HCT116 (cell line): Measurements from ENCODE around the gene IGIP. TPM values are rescaled to one million over a fixed set of nuclear protein-coding genes. Genes with fewer than 3 reads are reported as not detected.

Experiments
- ATAC-seq: fragments of 200-7000 bp; cut with Tn5 transposase; 2 replicates; pipeline ENCODE4 v1.9.1; 2020; ENCODE audit warnings: mild to moderate bottlenecking, moderate library complexity
- BruUV-seq: library from RNA; stranded (reverse); fragments of 400-500 nt; replicated peaks from 2 replicates; lab custom pipeline; 2021; lab: Mats Ljungman, UMichigan
- CTCF ChIA-PET: fragments of 300-600 bp; sonication (Branson Sonifier 250); formaldehyde crosslinking; loops from one replicate; lab custom pipeline; 2021; ENCODE audit warnings: antibody characterized with exemption; lab: Charles Lee
- POLR2A ChIA-PET: fragments of 300-600, 350-600 bp; sonication (Branson Sonifier 250); formaldehyde crosslinking; loops from one replicate; lab custom pipeline; 2021; ENCODE audit warnings: antibody characterized with exemption; lab: Charles Lee
- RAD21 ChIA-PET, 2 experiments: fragments of 300-600 bp; sonication (Branson Sonifier 250); formaldehyde crosslinking; loops; one replicate each; lab custom pipeline; 2023; ENCODE audit warnings: low total read pairs in 2 of 2; ENCODE audit not compliant: uncharacterized antibody in 2 of 2, unreplicated experiment in 2 of 2, low non-redundant PET in 1 of 2; lab: Charles Lee
- DNase-seq: peaks from one replicate; pipeline ENCODE4 v3.0.0-alpha.2; 2010; ENCODE audit warnings: low read depth, low spot score
- H2AFZ ChIP-seq: fragments of 200-600 bp; shearing (Covaris generic), sonication (generic); 2 replicates; pipeline ENCODE4 v1.6.1; 2017; ENCODE audit warnings: low read depth, mixed run types, mixed read lengths, antibody characterized with exemption, low read length; ENCODE audit not compliant: poor library complexity, severe bottlenecking
- H3K27ac ChIP-seq: 2 replicates; pipeline ENCODE4 v1.5.1; 2012; ENCODE audit warnings: low read depth, low read length
- H3K27me3 ChIP-seq: fragments of 200-600 bp; sonication (generic); 2 replicates; pipeline ENCODE4 v1.6.1; 2016; ENCODE audit warnings: mixed run types, low read length, mixed read lengths; ENCODE audit not compliant: insufficient read depth
- H3K36me3 ChIP-seq, 2 experiments: fragments of 200-500 bp in 1 of 2; fragments of 200-600 bp in 1 of 2; sonication (Bioruptor generic) in 1 of 2; sonication (generic) in 1 of 2; 2 replicates each; pipeline versions ENCODE4 v1.5.1 to v1.6.1; 2014 to 2016; ENCODE audit warnings: low read length in 2 of 2, inconsistent platforms in 1 of 2, mixed read lengths in 1 of 2, mixed run types in 1 of 2; ENCODE audit not compliant: insufficient read depth in 2 of 2, control insufficient read depth in 1 of 2
- H3K4me1 ChIP-seq, 2 experiments: fragments of 200-600 bp in 1 of 2; sonication (generic) in 1 of 2; 2 replicates each; pipeline versions ENCODE4 v1.5.1 to v1.6.1; 2012 to 2017; ENCODE audit warnings: low read length in 2 of 2, inconsistent platforms in 1 of 2, mild to moderate bottlenecking in 1 of 2, mixed read lengths in 1 of 2, mixed run types in 1 of 2, moderate library complexity in 1 of 2; ENCODE audit not compliant: insufficient read depth in 2 of 2, control insufficient read depth in 1 of 2
- H3K4me2 ChIP-seq: fragments of 200-600 bp; sonication (generic); 2 replicates; pipeline ENCODE4 v1.6.1; 2017; ENCODE audit warnings: mixed run types, low read length, mixed read lengths
- H3K4me3 ChIP-seq, 2 experiments: fragments of 200-600 bp in 1 of 2; sonication (generic) in 1 of 2; replicated peaks in 1 of 2; 2 replicates each; pipeline ENCODE4 v1.5.1; 2011 to 2016; ENCODE audit warnings: low read length in 2 of 2, control low read depth in 1 of 2, low read depth in 1 of 2, mild to moderate bottlenecking in 1 of 2, mixed read lengths in 1 of 2, mixed run types in 1 of 2
- H3K79me2 ChIP-seq: fragments of 200-600 bp; sonication (generic); 2 replicates; pipeline ENCODE4 v1.6.1; 2017; ENCODE audit warnings: mild to moderate bottlenecking, mixed run types, low read length, moderate library complexity, mixed read lengths; ENCODE audit not compliant: insufficient read depth
- H3K9ac ChIP-seq: fragments of 200-600 bp; sonication (generic); 2 replicates; pipeline ENCODE4 v1.6.1; 2016; ENCODE audit warnings: low read length, mixed read lengths
- H3K9me2 ChIP-seq: fragments of 200-600 bp; sonication (generic), shearing (Covaris generic); 2 replicates; pipeline ENCODE4 v1.6.1; 2017; ENCODE audit warnings: mixed run types, mild to moderate bottlenecking, moderate library complexity; ENCODE audit not compliant: insufficient read depth
- H3K9me3 ChIP-seq, 2 experiments: fragments of 200-500 bp in 1 of 2; fragments of 200-600 bp in 1 of 2; sonication (Bioruptor generic) in 1 of 2; sonication (generic) in 1 of 2; 2 replicates each; pipeline ENCODE4 v1.6.1; 2014 to 2017; ENCODE audit warnings: low read length in 2 of 2, mixed read lengths in 2 of 2, inconsistent platforms in 1 of 2, low read depth in 1 of 2, mild to moderate bottlenecking in 1 of 2, mixed run types in 1 of 2, moderate library complexity in 1 of 2; ENCODE audit not compliant: control insufficient read depth in 1 of 2, insufficient read depth in 1 of 2
- H4K20me1 ChIP-seq: fragments of 200-600 bp; sonication (generic), shearing (Covaris generic); 2 replicates; pipeline ENCODE4 v1.6.1; 2017; ENCODE audit warnings: mixed run types, mild to moderate bottlenecking, moderate library complexity; ENCODE audit not compliant: insufficient read depth
- ATF3 ChIP-seq: IDR thresholded peaks from 2 replicates; pipeline ENCODE4 v1.6.1; 2012
- CTCF ChIP-seq, 3 experiments: fragments of 200-600 bp in 1 of 3; sonication (generic) in 1 of 3; IDR thresholded peaks in 2 of 3; conservative IDR thresholded peaks in 1 of 3; 2 replicates each; pipeline ENCODE4 v1.5.1; 2012 to 2017; ENCODE audit warnings: low read depth in 2 of 3, low read length in 2 of 3, antibody characterized with exemption in 1 of 3, borderline replicate concordance in 1 of 3, control low read depth in 1 of 3, mild to moderate bottlenecking in 1 of 3, mixed read lengths in 1 of 3, mixed run types in 1 of 3, moderate library complexity in 1 of 3; ENCODE audit not compliant: insufficient read depth in 1 of 3
- EGR1 ChIP-seq: IDR thresholded peaks from 2 replicates; pipeline ENCODE4 v1.6.1; 2012; ENCODE audit warnings: low read depth
- ELF1 ChIP-seq: IDR thresholded peaks from 2 replicates; pipeline ENCODE4 v1.6.1; 2012; ENCODE audit warnings: low read depth, borderline replicate concordance
- EZH2 ChIP-seq: fragments of 200-600 bp; sonication (generic); IDR thresholded peaks from 2 replicates; pipeline ENCODE4 v1.6.1; 2017; ENCODE audit warnings: antibody characterized with exemption, mixed run types
- EZH2phosphoT487 ChIP-seq: fragments of 200-600 bp; IDR thresholded peaks from 2 replicates; pipeline ENCODE4 v1.6.1; 2018; ENCODE audit warnings: antibody characterized with exemption, borderline replicate concordance
- FOSL1 ChIP-seq: IDR thresholded peaks from 2 replicates; pipeline ENCODE4 v1.6.1; 2012; ENCODE audit warnings: low read depth
- MAX ChIP-seq: IDR thresholded peaks from 2 replicates; pipeline ENCODE4 v1.6.1; 2012
- POLR2AphosphoS5 ChIP-seq: IDR thresholded peaks from 2 replicates; pipeline ENCODE4 v1.6.1; 2011; ENCODE audit warnings: mild to moderate bottlenecking, low read depth, low read length, moderate library complexity
- RAD21 ChIP-seq: IDR thresholded peaks from 2 replicates; pipeline ENCODE4 v1.6.1; 2012; ENCODE audit warnings: low read depth, mild to moderate bottlenecking
- REST ChIP-seq: IDR thresholded peaks from 2 replicates; pipeline ENCODE4 v1.6.1; 2012; ENCODE audit warnings: low read depth
- SP1 ChIP-seq: IDR thresholded peaks from 2 replicates; pipeline ENCODE4 v1.6.1; 2012; ENCODE audit warnings: low read depth
- SRF ChIP-seq: IDR thresholded peaks from 2 replicates; pipeline ENCODE4 v1.6.1; 2012; ENCODE audit warnings: low read depth
- TCF7L2 ChIP-seq: IDR thresholded peaks from 2 replicates; pipeline ENCODE4 v1.7.0; 2011; ENCODE audit warnings: borderline replicate concordance, inconsistent platforms; ENCODE audit not compliant: insufficient read depth, insufficient read length; ENCODE audit errors: extremely low read depth
- YY1 ChIP-seq: IDR thresholded peaks from 2 replicates; pipeline ENCODE4 v1.6.1; 2011; ENCODE audit warnings: low read length, low read depth, moderate library complexity, mild to moderate bottlenecking; ENCODE audit not compliant: insufficient replicate concordance; ENCODE audit errors: extremely low read depth
- ZBTB33 ChIP-seq: IDR thresholded peaks from 2 replicates; pipeline ENCODE4 v1.6.1; 2011; ENCODE audit warnings: mild to moderate bottlenecking, low read length, moderate library complexity; ENCODE audit not compliant: insufficient replicate concordance; ENCODE audit errors: extremely low read depth
- ZNF274 ChIP-seq: fragments of 200-500 bp; sonication (Bioruptor generic); IDR thresholded peaks from 2 replicates; pipeline ENCODE4 v1.6.1; 2014; ENCODE audit warnings: mild to moderate bottlenecking, low read depth, low read length, inconsistent platforms
- intact Hi-C: fragments of 100-400 bp; cut with micrococcal nuclease; formaldehyde crosslinking; loops from 2 replicates; pipeline ENCODE4 v1.10.0; 2022
- total RNA-seq: library from RNA; stranded (reverse); gene quantifications from one replicate; pipeline ENCODE4 v1.2.1, GENCODE V29; 2021; ENCODE audit not compliant: unreplicated experiment

IGIP gene
- total RNA-seq, 1 experiment from 2014 or later, result 5.2 TPM

GRCh38 chr5:140151144-140152021, 25.6 kb downstream of the IGIP start:
- ChIA-PET RAD21 (no interaction called here), CTCF (no interaction called here), POLR2A (no interaction called here)
- TF ChIP-seq EZH2 (no peak), ATF3 (no peak), ZBTB33 (no peak), POLR2AphosphoS5 (no peak), REST (no peak), TCF7L2 (no peak), EZH2phosphoT487 (no peak), CTCF (IDR thresholded peaks at IDR 0.05 in 2 of 3, conservative IDR thresholded peaks at IDR 0.05 in 1 of 3; ENCODE audit: borderline replicate concordance in 1 of 3, insufficient read depth in 1 of 3, low read depth in 2 of 3, low read length in 2 of 3) (no peak), YY1 (no peak), ELF1 (no peak), MAX (no peak), ZNF274 (no peak), SRF (no peak), EGR1 (no peak), FOSL1 (no peak), SP1 (no peak), RAD21 (no peak)
- Histone ChIP-seq H3K4me3 (no peak overlapping the region), H3K9me3 (no peaks in the 10 kb centered on the region), H3K4me2 (no peak overlapping the region), H3K36me3 (no peaks in the 10 kb centered on the region), H3K27me3 (no peaks in the 10 kb centered on the region), H3K9me2 (no peaks in the 10 kb centered on the region), H3K4me1 (peaks cover 0 to 15% of the 10 kb centered on the region in 2 experiments; a peak in 2 of 4 replicates), H3K79me2 (no peaks in the 10 kb centered on the region), H2AFZ (no peak overlapping the region), H4K20me1 (no peaks in the 10 kb centered on the region), H3K27ac (no peak overlapping the region), H3K9ac (no peak overlapping the region)
- DNase-seq (no peak), ATAC-seq (no peak)
- intact Hi-C loops, result loop anchor here (10.0 kb wide), 1 partner anchor 307 kb away; no protein-coding TSS in a partner anchor
- no TSS peak for BruUV-seq
